ENCODE measurements around the gene C1QTNF8.

C1QTNF8 gene

GRCh38 chr16:1071561-1072225, 24.4 kb downstream of the C1QTNF8 start:
- H3K36me3 Mint-ChIP-seq, result peaks cover 5% of the 10 kb centered on the region
- H3K27me3 Mint-ChIP-seq, result peaks cover 65% of the 10 kb centered on the region
- H3K27ac Mint-ChIP-seq, result no peak overlapping the region
- H3K4me1 Mint-ChIP-seq, result peaks cover 4% of the 10 kb centered on the region
- ATAC-seq, result no peak
- no peak overlapping the region for H3K4me3 Mint-ChIP-seq
- peaks cover 2% of the 10 kb centered on the region for H3K9me3 Mint-ChIP-seq

GRCh38 chr16:1070864-1071408, 25.1 kb downstream of the C1QTNF8 start:
- no peaks in the 10 kb centered on the region for H3K36me3 Mint-ChIP-seq
- H3K27me3 Mint-ChIP-seq, result peaks cover 65% of the 10 kb centered on the region
- peaks cover 4% of the 10 kb centered on the region for H3K4me1 Mint-ChIP-seq
- peaks cover 2% of the 10 kb centered on the region for H3K9me3 Mint-ChIP-seq
- no peak overlapping the region for H3K27ac Mint-ChIP-seq
- ATAC-seq, result no peak
- H3K4me3 Mint-ChIP-seq, result no peak overlapping the region

GRCh38 chr16:1070084-1070863, 25.8 kb downstream of the C1QTNF8 start:
- no peaks in the 10 kb centered on the region for H3K36me3 Mint-ChIP-seq
- no peak overlapping the region for H3K4me3 Mint-ChIP-seq
- H3K9me3 Mint-ChIP-seq, result peaks cover 2% of the 10 kb centered on the region
- no peak overlapping the region for H3K27ac Mint-ChIP-seq
- ATAC-seq, result no peak
- peaks cover 4% of the 10 kb centered on the region for H3K4me1 Mint-ChIP-seq
- H3K27me3 Mint-ChIP-seq, result peaks cover 71% of the 10 kb centered on the region

- Mint-ChIP-seq H3K27ac (no peak overlapping the region), H3K9me3 (peaks cover 2% of the 10 kb centered on the region), H3K36me3 (no peaks in the 10 kb centered on the region), H3K27me3 (peaks cover 81% of the 10 kb centered on the region), H3K4me1 (peaks cover 4% of the 10 kb centered on the region), H3K4me3 (no peak overlapping the region)
- ATAC-seq, result no peak
These were observed 26.9 kb downstream of the C1QTNF8 start for GRCh38 chr16:1069154-1069553.

- H3K27me3 Mint-ChIP-seq, result peaks cover 88% of the 10 kb centered on the region
- peaks cover 2% of the 10 kb centered on the region for H3K9me3 Mint-ChIP-seq
- no peaks in the 10 kb centered on the region for H3K36me3 Mint-ChIP-seq
- H3K4me1 Mint-ChIP-seq, result peaks cover 4% of the 10 kb centered on the region
- no peak for ATAC-seq
- no peak overlapping the region for H3K4me3 Mint-ChIP-seq
- H3K27ac Mint-ChIP-seq, result no peak overlapping the region
These were observed 27.6 kb downstream of the C1QTNF8 start for GRCh38 chr16:1068451-1068850.

GRCh38 chr16:1067629-1068028, 28.4 kb downstream of the C1QTNF8 start:
- Mint-ChIP-seq H3K4me1 (peaks cover 4% of the 10 kb centered on the region), H3K27ac (no peak overlapping the region), H3K9me3 (peaks cover 2% of the 10 kb centered on the region), H3K36me3 (no peaks in the 10 kb centered on the region), H3K4me3 (peak overlapping the region; percentile 29), H3K27me3 (peaks cover 96% of the 10 kb centered on the region)
- no peak for ATAC-seq

GRCh38 chr16:1066584-1067172, 29.4 kb downstream of the C1QTNF8 start:
- Mint-ChIP-seq H3K9me3 (peaks cover 2% of the 10 kb centered on the region), H3K4me3 (no peak overlapping the region), H3K36me3 (no peaks in the 10 kb centered on the region), H3K27me3 (peaks cover 90% of the 10 kb centered on the region), H3K27ac (no peak overlapping the region), H3K4me1 (peaks cover 4% of the 10 kb centered on the region)
- ATAC-seq, result no peak

GRCh38 chr16:1065469-1066128, 30.4 kb downstream of the C1QTNF8 start:
- H3K27me3 Mint-ChIP-seq, result peaks cover 79% of the 10 kb centered on the region
- H3K4me1 Mint-ChIP-seq, result peaks cover 4% of the 10 kb centered on the region
- no peak overlapping the region for H3K4me3 Mint-ChIP-seq
- ATAC-seq, result no peak
- H3K36me3 Mint-ChIP-seq, result no peaks in the 10 kb centered on the region
- H3K27ac Mint-ChIP-seq, result no peak overlapping the region
- peaks cover 2% of the 10 kb centered on the region for H3K9me3 Mint-ChIP-seq

GRCh38 chr16:1063728-1064127, 32.3 kb downstream of the C1QTNF8 start:
- no peak for ATAC-seq
- Mint-ChIP-seq H3K27me3 (peaks cover 63% of the 10 kb centered on the region), H3K36me3 (no peaks in the 10 kb centered on the region), H3K9me3 (peaks cover 6% of the 10 kb centered on the region), H3K27ac (no peak overlapping the region), H3K4me1 (no peaks in the 10 kb centered on the region), H3K4me3 (no peak overlapping the region)

- H3K4me3 Mint-ChIP-seq, result no peak overlapping the region
- peaks cover 6% of the 10 kb centered on the region for H3K9me3 Mint-ChIP-seq
- no peaks in the 10 kb centered on the region for H3K36me3 Mint-ChIP-seq
- no peak for ATAC-seq
- H3K4me1 Mint-ChIP-seq, result no peaks in the 10 kb centered on the region
- peaks cover 54% of the 10 kb centered on the region for H3K27me3 Mint-ChIP-seq
- H3K27ac Mint-ChIP-seq, result no peak overlapping the region
These were observed 33.1 kb downstream of the C1QTNF8 start for GRCh38 chr16:1062895-1063294.

GRCh38 chr16:1061769-1062505, 34.1 kb downstream of the C1QTNF8 start:
- Mint-ChIP-seq H3K9me3 (peaks cover 3% of the 10 kb centered on the region), H3K27ac (no peak overlapping the region), H3K36me3 (no peaks in the 10 kb centered on the region), H3K4me1 (no peaks in the 10 kb centered on the region), H3K4me3 (no peak overlapping the region), H3K27me3 (peaks cover 45% of the 10 kb centered on the region)
- ATAC-seq, result no peak

GRCh38 chr16:1060416-1061340, 35.4 kb downstream of the C1QTNF8 start:
- peaks cover 42% of the 10 kb centered on the region for H3K27me3 Mint-ChIP-seq
- no peak for ATAC-seq
- H3K27ac Mint-ChIP-seq, result no peak overlapping the region
- H3K4me1 Mint-ChIP-seq, result no peaks in the 10 kb centered on the region
- H3K4me3 Mint-ChIP-seq, result no peak overlapping the region
- peaks cover 3% of the 10 kb centered on the region for H3K9me3 Mint-ChIP-seq
- H3K36me3 Mint-ChIP-seq, result no peaks in the 10 kb centered on the region

- Mint-ChIP-seq H3K4me3 (no peak overlapping the region), H3K27ac (no peak overlapping the region), H3K9me3 (peaks cover 3% of the 10 kb centered on the region), H3K27me3 (peaks cover 43% of the 10 kb centered on the region), H3K4me1 (no peaks in the 10 kb centered on the region), H3K36me3 (no peaks in the 10 kb centered on the region)
- ATAC-seq, result no peak
These were observed 36.7 kb downstream of the C1QTNF8 start for GRCh38 chr16:1059310-1059709.

- H3K36me3 Mint-ChIP-seq, result no peaks in the 10 kb centered on the region
- peaks cover 34% of the 10 kb centered on the region for H3K27me3 Mint-ChIP-seq
- no peak for ATAC-seq
- H3K4me1 Mint-ChIP-seq, result no peaks in the 10 kb centered on the region
- H3K27ac Mint-ChIP-seq, result no peak overlapping the region
- H3K4me3 Mint-ChIP-seq, result no peak overlapping the region
- peaks cover 3% of the 10 kb centered on the region for H3K9me3 Mint-ChIP-seq
These were observed 37.8 kb downstream of the C1QTNF8 start for GRCh38 chr16:1058216-1058615.
